SK-N-DZ (cell line): ENCODE measurements around the gene FERD3L.

Experiments
- DNase-seq: peaks from one replicate; pipeline ENCODE4 v3.0.0-alpha.2; 2015; ENCODE audit warnings: low spot score

The FERD3L gene

GRCh38 chr7:19101472-19101871 is 43.7 kb downstream of the FERD3L start:
- no peak for DNase-seq

- DNase-seq: no peak
Observed at GRCh38 chr7:19099924-19100323, 45.3 kb downstream of the FERD3L start.

- DNase-seq: no peak
Observed at GRCh38 chr7:19099194-19099593, 46.0 kb downstream of the FERD3L start.

- DNase-seq: no peak
Observed at GRCh38 chr7:19098510-19098909, 46.7 kb downstream of the FERD3L start.

- DNase-seq: no peak
Observed at GRCh38 chr7:19097165-19098055, 47.8 kb downstream of the FERD3L start.

GRCh38 chr7:19095353-19095860 is 49.8 kb downstream of the FERD3L start:
- DNase-seq: no peak
